ENCODE data around the gene ZNF521. TPM values are rescaled to one million over a fixed set of nuclear protein-coding genes. Genes with fewer than 3 reads are reported as not detected.

The ZNF521 gene
- total and polyA plus RNA-seq, 2 of the 13 experiments (the other 11 are each of a cell fraction or from before 2014, with no cell fraction given): 0.02 TPM; not detected in 1

DNA sequence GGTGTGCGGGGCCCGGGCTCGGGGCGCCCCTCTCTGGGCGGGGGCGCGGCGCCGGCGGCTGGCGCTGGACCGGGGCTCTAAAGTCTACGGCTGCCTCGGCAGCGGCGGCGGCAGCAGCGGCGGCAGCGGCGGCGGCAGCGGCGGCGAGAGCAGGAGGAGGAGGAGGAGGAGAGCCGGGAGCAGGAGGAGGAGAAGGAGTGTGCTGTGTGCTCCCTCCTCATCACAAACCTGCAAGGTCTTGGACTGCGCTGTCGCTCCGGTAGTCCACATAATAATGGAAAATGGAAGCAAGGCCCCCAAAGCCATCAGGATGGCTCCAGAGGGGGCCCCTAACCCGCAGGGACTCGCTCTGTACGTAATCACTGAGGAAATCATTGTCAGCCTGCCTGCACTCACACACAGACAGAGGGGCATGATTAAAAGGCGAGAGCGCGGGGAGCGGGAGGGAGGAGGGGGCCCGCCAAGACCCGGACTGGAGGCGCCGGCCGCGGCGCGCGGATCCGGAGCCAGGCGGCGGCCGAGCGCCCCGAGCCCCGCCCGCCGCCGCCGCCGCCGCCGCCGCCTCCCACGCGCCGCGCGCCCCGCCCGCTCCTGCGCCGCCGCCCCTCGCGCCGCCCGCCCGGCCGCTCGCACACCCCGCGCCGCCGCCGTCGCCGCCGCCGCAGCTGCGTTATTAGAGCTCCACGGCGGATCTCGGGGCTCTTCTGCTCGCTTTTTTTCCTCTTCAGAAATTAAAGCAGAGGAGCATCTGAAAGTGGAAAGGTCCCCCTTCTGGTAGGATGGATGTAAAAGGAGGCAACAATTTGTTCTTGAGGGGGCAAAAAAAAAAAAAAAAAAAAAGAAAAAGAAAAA, at the start of gene ZNF521 (continued):
- TF ChIP-seq FIP1L1 (IDR thresholded peaks at IDR 0.05; ENCODE audit: borderline replicate concordance, insufficient read depth, low read depth, low read length) (no peak), ZNF12 (CRISPR knock-in tag; IDR thresholded peaks at IDR 0.05) (no peak), ZNF792 (CRISPR knock-in tag; IDR thresholded peaks at IDR 0.05) (no peak), RXRB (CRISPR knock-in tag; IDR thresholded peaks at IDR 0.05; ENCODE audit: borderline replicate concordance) (no peak), ONECUT2 (CRISPR knock-in tag; IDR thresholded peaks at IDR 0.05) (no peak), NFKBIZ (CRISPR knock-in tag; IDR thresholded peaks at IDR 0.05) (no peak), IRX3 (CRISPR knock-in tag; IDR thresholded peaks at IDR 0.05; ENCODE audit: borderline replicate concordance, low read depth) (no peak), ZFY (CRISPR knock-in tag; IDR thresholded peaks at IDR 0.05) (peak; percentile 35; the same call in 1 of the 2 replicates)
- TF ChIP-seq, protein P1, sequence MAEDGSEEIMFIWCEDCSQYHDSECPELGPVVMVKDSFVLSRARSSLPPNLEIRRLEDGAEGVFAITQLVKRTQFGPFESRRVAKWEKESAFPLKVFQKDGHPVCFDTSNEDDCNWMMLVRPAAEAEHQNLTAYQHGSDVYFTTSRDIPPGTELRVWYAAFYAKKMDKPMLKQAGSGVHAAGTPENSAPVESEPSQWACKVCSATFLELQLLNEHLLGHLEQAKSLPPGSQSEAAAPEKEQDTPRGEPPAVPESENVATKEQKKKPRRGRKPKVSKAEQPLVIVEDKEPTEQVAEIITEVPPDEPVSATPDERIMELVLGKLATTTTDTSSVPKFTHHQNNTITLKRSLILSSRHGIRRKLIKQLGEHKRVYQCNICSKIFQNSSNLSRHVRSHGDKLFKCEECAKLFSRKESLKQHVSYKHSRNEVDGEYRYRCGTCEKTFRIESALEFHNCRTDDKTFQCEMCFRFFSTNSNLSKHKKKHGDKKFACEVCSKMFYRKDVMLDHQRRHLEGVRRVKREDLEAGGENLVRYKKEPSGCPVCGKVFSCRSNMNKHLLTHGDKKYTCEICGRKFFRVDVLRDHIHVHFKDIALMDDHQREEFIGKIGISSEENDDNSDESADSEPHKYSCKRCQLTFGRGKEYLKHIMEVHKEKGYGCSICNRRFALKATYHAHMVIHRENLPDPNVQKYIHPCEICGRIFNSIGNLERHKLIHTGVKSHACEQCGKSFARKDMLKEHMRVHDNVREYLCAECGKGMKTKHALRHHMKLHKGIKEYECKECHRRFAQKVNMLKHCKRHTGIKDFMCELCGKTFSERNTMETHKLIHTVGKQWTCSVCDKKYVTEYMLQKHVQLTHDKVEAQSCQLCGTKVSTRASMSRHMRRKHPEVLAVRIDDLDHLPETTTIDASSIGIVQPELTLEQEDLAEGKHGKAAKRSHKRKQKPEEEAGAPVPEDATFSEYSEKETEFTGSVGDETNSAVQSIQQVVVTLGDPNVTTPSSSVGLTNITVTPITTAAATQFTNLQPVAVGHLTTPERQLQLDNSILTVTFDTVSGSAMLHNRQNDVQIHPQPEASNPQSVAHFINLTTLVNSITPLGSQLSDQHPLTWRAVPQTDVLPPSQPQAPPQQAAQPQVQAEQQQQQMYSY (CRISPR knock-in tag; IDR thresholded peaks at IDR 0.05): peak; percentile 97
- TF ChIP-seq, protein P2, sequence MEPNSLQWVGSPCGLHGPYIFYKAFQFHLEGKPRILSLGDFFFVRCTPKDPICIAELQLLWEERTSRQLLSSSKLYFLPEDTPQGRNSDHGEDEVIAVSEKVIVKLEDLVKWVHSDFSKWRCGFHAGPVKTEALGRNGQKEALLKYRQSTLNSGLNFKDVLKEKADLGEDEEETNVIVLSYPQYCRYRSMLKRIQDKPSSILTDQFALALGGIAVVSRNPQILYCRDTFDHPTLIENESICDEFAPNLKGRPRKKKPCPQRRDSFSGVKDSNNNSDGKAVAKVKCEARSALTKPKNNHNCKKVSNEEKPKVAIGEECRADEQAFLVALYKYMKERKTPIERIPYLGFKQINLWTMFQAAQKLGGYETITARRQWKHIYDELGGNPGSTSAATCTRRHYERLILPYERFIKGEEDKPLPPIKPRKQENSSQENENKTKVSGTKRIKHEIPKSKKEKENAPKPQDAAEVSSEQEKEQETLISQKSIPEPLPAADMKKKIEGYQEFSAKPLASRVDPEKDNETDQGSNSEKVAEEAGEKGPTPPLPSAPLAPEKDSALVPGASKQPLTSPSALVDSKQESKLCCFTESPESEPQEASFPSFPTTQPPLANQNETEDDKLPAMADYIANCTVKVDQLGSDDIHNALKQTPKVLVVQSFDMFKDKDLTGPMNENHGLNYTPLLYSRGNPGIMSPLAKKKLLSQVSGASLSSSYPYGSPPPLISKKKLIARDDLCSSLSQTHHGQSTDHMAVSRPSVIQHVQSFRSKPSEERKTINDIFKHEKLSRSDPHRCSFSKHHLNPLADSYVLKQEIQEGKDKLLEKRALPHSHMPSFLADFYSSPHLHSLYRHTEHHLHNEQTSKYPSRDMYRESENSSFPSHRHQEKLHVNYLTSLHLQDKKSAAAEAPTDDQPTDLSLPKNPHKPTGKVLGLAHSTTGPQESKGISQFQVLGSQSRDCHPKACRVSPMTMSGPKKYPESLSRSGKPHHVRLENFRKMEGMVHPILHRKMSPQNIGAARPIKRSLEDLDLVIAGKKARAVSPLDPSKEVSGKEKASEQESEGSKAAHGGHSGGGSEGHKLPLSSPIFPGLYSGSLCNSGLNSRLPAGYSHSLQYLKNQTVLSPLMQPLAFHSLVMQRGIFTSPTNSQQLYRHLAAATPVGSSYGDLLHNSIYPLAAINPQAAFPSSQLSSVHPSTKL (CRISPR knock-in tag; IDR thresholded peaks at IDR 0.05): 0 out of 2 replicates have a peak, but pooled peaks have one; percentile 26
- TF ChIP-seq, protein P3, sequence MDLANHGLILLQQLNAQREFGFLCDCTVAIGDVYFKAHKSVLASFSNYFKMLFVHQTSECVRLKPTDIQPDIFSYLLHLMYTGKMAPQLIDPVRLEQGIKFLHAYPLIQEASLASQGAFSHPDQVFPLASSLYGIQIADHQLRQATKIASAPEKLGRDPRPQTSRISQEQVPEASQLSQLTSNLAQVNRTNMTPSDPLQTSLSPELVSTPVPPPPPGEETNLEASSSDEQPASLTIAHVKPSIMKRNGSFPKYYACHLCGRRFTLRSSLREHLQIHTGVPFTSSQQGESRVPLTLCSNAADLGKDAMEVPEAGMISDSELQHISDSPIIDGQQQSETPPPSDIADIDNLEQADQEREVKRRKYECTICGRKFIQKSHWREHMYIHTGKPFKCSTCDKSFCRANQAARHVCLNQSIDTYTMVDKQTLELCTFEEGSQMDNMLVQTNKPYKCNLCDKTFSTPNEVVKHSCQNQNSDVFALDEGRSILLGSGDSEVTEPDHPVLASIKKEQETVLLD (CRISPR knock-in tag; IDR thresholded peaks at IDR 0.05; ENCODE audit: low read depth): no peak
